Right atrium auricular region (tissue), 2 donors: ENCODE measurements around the gene AMN1. TPM values are rescaled to one million over a fixed set of nuclear protein-coding genes. Genes with fewer than 3 reads are reported as not detected.

Experiments used
- DNase-seq: peaks from one replicate; pipeline ENCODE4 v3.0.0-alpha.2; 2019; ENCODE audit warnings: low spot score
- H3K27ac ChIP-seq, 2 donors: fragments of 200-600 bp; sonication (generic); 1 replicate in 1 of 2; 2 replicates in 1 of 2; pipeline ENCODE4 v1.5.1; 2016 to 2019
- H3K27me3 ChIP-seq, 2 donors: fragments of 200-600 bp; sonication (generic); one replicate each; pipeline versions ENCODE4 v1.5.1 to v1.6.0; 2017 to 2019
- H3K36me3 ChIP-seq: fragments of 200-600 bp; sonication (generic); one replicate; pipeline ENCODE4 v1.5.1; 2016
- H3K4me1 ChIP-seq, 2 donors: fragments of 200-600 bp; sonication (generic); one replicate each; pipeline versions ENCODE4 v1.5.1 to v1.6.0; 2017 to 2019
- H3K4me3 ChIP-seq, 2 donors: fragments of 200-600 bp; sonication (generic); 1 replicate in 1 of 2; 2 replicates in 1 of 2; pipeline ENCODE4 v1.5.1; 2017 to 2019; ENCODE audit warnings: mild to moderate bottlenecking in 1 of 2, moderate library complexity in 1 of 2
- H3K9me3 ChIP-seq, 2 donors: fragments of 200-600 bp; sonication (generic); one replicate each; pipeline ENCODE4 v1.5.1; 2019
- total RNA-seq, 2 donors: library from RNA; depleted of rRNA; stranded (reverse); fragments of >200 nt; gene quantifications; one replicate each; pipeline ENCODE4 v1.1.0, GENCODE V29; 2016
- TF ChIP-seq, protein P1 (sequence below), 2 donors: fragments of 200-600 bp; sonication (generic); IDR thresholded peaks; one replicate each; pipeline ENCODE4 v1.5.1; 2019; ENCODE audit warnings: antibody characterized with exemption in 2 of 2

AMN1 gene
- total RNA-seq, 2 donors from 2014 or later: 10.4 to 17.8 TPM

DNA sequence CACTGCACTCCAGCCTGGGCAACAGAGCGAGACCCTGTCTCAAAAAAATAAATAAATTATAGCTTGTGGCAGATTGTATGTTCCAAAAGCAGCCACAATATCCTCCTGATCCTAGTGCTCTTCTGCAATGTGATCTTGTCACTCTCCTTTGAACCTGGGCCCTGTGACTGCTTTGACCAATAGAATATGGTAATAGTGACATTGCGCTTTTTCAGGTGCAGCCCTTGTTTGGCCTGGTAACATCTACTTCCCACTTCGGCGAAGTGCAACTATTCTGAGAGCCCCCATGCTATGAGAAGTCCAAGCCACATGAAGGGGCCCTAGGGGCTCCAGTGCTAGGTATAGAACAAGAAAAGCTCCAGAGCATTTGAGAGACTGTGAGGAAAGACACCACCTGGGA is 106.8 kb downstream of the AMN1 start:
- no peak for DNase-seq
- H3K4me3 ChIP-seq: no peak overlapping the region
- H3K9me3 ChIP-seq: no peaks in the 10 kb centered on the region
- no peaks in the 10 kb centered on the region for H3K36me3 ChIP-seq
- no peaks in the 10 kb centered on the region for H3K4me1 ChIP-seq
- H3K27me3 ChIP-seq: no peaks in the 10 kb centered on the region
- TF ChIP-seq, protein P1, sequence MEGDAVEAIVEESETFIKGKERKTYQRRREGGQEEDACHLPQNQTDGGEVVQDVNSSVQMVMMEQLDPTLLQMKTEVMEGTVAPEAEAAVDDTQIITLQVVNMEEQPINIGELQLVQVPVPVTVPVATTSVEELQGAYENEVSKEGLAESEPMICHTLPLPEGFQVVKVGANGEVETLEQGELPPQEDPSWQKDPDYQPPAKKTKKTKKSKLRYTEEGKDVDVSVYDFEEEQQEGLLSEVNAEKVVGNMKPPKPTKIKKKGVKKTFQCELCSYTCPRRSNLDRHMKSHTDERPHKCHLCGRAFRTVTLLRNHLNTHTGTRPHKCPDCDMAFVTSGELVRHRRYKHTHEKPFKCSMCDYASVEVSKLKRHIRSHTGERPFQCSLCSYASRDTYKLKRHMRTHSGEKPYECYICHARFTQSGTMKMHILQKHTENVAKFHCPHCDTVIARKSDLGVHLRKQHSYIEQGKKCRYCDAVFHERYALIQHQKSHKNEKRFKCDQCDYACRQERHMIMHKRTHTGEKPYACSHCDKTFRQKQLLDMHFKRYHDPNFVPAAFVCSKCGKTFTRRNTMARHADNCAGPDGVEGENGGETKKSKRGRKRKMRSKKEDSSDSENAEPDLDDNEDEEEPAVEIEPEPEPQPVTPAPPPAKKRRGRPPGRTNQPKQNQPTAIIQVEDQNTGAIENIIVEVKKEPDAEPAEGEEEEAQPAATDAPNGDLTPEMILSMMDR (IDR thresholded peaks at IDR 0.05): no peak
- H3K27ac ChIP-seq: no peak overlapping the region

Other genes starting within 250 kb of the AMN1 start
- gene DENND5B, start 137.9 kb downstream of the AMN1 start, total RNA-seq: 10 to 100 TPM; 31.2 to 37.3 TPM
- gene ETFBKMT, start 69.3 kb downstream of the AMN1 start, total RNA-seq: 1 to 10 TPM; 2.2 to 4.2 TPM
- 10 to 100 TPM; 20.7 to 31.5 TPM for gene RESF1, start 230.4 kb upstream of the AMN1 start, total RNA-seq